HG02678 (cell line): Measurements from ENCODE around the gene EPB41L5.
"Not testable (repeated sequence)": the region's sequence is repeated elsewhere in the genome, so short reads cannot be mapped to it uniquely, and the experiment has no call there.

Experiments
- ATAC-seq: cut with Tn5 transposase; IDR thresholded peaks from one replicate; pipeline ENCODE4 v1.9.1; 2021; ENCODE audit warnings: mild to moderate bottlenecking, moderate library complexity; ENCODE audit not compliant: unreplicated experiment

EPB41L5 gene

DNA sequence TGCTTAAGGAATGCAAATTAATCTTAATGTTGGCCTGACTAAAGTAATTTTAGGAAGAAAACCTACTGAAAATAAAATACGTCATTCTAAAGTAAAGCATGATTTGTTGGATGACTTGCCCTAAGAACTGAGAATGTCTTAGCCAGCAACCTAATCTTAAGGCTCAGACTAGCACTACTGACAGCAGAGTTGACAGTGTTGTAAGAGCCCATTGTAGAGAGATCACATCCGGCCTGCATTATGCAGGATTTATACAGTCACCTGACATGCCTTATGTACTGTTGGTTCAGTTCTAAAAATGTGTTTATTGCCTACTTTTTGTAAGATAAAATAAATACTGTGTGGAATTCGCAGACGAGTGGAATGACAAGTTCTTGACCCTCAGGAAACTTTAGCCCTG is 128.0 kb downstream of the EPB41L5 start:
- ATAC-seq = no peak

GRCh38 chr2:120141300-120142069 is 128.6 kb downstream of the EPB41L5 start:
- no peak for ATAC-seq

DNA sequence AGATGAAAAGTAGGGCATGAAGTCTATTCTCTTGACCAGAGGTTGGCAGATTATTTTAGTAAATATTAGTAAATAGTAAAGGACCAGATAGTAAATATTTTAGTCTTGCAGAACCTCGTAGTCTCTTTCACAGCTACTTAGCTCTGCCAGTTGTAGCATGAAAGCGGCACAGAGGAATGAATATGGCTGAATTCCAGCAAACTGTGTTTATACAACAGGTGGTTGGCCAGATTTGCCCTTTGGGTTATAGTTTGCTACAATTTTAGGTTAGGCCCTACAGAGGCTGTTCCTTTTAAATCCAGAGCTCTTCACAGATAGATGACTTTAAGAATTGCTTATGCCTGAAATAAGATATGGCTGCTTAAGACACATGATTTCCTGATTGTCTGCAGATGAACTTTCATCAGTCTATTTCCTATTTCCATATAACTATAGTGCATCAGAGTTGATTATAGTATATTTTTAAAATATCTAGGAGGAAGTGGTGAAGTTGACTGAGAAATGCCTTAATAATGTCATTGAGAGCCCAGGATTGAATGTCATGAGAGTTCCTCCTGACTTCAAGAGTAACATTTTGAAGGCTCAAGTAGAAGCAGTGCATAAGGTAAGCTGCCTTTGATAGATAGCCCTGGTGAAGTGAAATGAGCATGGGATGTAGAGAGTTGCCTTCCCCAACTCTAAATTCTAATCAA is 129.8 kb downstream of the EPB41L5 start:
- ATAC-seq = no peak

GRCh38 chr2:120148229-120148628 is 135.4 kb downstream of the EPB41L5 start:
- ATAC-seq = no peak

GRCh38 chr2:120148669-120149068 is 135.8 kb downstream of the EPB41L5 start:
- no peak for ATAC-seq

- no peak for ATAC-seq
Measured at GRCh38 chr2:120149406-120149805, 136.5 kb downstream of the EPB41L5 start.

GRCh38 chr2:120150040-120150482 is 137.2 kb downstream of the EPB41L5 start:
- ATAC-seq = no peak

GRCh38 chr2:120155308-120155707 is 142.4 kb downstream of the EPB41L5 start:
- ATAC-seq = no peak

DNA sequence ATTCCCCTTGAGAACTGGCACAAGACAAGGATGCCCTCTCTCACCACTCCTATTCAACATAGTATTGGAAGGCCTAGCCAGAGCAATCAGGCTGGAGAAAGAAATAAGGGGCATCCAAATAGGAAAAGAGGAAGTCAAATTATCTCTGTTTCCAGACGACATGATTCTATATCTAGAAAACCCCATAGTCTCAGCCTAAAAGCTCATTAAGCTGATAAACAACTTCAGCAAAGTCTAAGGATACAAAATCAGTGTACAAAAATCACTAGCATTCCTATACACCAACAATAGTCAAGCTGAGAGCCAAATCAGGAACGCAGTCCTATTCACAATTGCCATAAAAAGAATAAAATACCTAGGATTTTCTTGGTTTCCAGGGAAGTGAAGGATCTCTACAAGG is 145.8 kb downstream of the EPB41L5 start:
- not testable (repeated sequence) for ATAC-seq

GRCh38 chr2:120161190-120161589 is 148.3 kb downstream of the EPB41L5 start:
- ATAC-seq = no peak

GRCh38 chr2:120162716-120163115 is 149.8 kb downstream of the EPB41L5 start:
- ATAC-seq = no peak

DNA sequence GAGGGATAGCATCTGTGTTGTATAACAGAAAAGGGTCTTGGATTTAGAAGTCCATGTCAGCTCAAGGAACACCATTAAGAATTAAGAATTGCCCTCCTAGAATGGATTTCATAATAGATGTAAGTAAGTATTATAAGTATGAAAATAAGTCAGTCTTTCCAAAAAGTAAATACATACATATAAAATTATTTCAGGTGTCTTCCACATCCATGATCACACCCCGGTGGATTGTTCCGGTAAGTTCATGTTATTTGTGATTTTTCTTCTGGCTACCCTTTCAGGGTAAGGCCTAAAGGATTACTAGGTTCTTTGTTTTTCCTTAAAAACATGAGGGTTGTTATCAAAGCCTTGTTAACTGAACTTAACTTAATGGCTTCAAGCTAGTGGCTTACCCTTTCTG is 154.4 kb downstream of the EPB41L5 start:
- ATAC-seq = no peak

- ATAC-seq = no peak
Measured at GRCh38 chr2:120169020-120169419, 156.1 kb downstream of the EPB41L5 start.

- no peak for ATAC-seq
Measured at GRCh38 chr2:120174963-120175581, 162.2 kb downstream of the EPB41L5 start.

DNA sequence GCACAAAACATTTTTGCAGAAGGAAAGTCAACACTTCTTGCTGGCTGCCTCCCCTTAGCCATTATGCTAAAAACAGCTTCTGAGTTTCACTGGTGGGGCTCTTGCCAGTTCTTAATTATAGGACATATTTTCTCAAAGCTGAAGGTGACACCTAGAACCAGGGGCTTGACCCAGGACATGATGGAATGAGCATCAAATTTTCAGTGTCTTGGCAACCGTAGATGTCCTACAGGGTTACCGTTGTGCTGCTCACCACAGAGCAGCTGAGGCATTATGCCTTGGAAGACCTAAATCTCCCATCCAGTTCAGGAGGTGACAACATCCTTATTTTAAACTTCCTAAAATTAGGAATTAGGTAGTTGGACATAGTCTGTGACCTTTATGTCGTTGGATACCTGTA is 163.6 kb downstream of the EPB41L5 start:
- no peak for ATAC-seq

DNA sequence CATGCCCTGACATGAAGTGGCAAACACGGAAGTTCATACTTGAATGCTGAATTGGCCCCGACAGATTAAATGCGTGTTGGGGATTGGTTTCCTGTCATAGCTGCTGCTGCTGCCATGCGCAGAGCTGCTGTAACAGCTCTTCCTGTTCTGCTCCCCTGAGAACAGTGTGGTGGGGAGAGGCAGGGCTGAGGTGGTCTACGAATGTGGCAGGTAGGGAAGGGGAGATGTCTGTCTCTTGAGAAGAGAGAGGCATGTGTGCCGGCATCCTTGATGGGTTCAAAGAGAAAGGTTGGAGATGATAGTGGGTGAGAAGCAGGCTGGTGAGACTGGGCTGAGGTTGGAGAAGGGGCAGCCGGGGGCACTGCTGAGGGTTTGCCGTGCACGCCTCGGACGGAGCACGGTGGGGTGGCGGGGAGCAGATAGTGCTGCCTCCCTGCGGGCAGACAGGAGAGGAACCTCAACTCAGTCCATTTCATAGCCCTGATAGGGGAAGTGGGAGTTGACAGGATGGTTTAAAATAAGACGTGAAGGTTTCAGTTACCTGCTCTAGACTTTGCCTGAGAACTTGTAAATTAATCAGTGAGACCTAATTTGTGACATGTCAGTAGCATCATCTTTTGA is 164.2 kb downstream of the EPB41L5 start:
- ATAC-seq = peak; percentile 97

DNA sequence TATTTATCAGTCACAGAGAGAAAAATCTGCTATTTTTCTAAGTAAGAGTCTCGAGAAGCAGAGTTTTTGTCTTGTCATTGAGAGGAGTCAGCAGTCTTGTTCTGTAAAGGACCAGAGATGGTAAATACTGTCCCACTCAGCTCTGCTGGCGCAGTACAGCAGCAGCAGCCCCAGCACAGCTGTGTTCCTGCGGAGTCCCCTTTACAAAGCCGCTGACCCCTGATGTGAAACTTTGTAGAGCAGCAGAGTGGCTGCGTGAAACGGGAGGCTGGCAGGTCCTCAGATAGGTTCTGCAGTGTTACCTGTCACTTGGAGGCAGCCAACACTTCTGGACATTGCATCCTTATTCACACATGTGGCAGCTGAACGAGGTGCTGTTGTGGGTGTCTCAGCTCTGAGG is 165.1 kb downstream of the EPB41L5 start:
- ATAC-seq = no peak

GRCh38 chr2:120179396-120179795 is 166.5 kb downstream of the EPB41L5 start:
- ATAC-seq = no peak

GRCh38 chr2:120180066-120180465 is 167.2 kb downstream of the EPB41L5 start:
- ATAC-seq = no peak

GRCh38 chr2:120182019-120182560 is 169.2 kb downstream of the EPB41L5 start:
- no peak for ATAC-seq

DNA sequence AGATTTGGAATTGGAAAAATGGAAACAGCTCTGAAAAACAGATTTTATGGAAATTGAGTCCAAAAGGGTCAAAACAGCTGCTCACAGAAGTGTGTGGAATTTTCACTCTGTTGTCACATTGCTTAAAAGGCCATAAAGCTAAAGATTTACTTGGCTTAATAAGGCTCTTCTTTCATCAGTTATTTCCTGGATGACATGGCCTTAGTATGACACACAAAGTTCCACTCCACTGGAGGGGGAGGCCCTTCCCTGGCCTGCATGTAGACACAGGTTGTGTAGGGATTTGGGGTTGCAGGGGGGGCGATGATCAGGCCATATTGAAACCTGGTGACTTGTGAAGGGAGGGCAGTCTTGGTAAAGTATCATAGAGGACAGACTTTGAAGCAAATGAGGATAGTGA is 176.3 kb downstream of the EPB41L5 start:
- ATAC-seq = no peak
